ENCODE data around the gene ZC3H12D.

DNA sequence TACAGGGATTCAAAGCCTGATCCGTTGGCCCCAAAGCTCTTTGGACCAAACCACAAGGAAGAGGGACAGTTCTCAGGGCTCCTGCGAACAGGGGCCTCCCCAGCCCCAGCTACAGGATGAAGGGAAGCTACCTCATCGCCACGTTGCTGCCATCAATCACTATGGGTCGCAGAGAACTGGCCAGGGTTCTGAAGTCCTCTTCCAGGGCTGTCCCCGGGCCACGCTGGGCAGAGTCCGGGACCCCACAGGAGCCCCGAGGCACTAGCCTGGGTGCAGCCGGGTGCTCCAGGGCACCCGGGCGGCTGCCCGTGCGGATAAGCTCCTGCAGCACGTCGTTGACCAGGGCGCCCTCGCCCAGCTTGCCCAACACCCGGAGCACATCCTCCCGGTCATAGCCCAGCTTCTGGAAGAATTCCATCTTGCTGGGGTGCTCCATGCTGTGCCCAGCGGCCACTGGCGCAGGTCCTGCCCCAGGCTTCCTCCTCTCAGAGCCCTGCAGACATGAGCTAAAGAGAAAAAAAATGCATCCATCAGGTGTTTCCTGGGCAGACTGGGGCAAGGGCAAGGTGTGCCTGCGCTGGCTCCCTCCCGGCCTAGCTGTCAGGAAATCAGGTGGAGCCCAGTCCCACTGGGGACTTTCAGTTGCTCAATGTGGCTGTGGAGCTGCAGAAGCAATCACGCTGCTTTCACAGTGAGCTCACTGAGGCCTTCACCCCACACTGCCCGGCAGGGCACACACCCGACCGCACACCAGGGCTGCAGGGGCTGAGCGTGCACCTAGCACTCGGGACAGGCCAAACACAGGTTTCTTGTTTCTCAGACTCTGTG lies 10.5 kb downstream of the ZC3H12D start:
- TF ChIP-seq, protein P1, sequence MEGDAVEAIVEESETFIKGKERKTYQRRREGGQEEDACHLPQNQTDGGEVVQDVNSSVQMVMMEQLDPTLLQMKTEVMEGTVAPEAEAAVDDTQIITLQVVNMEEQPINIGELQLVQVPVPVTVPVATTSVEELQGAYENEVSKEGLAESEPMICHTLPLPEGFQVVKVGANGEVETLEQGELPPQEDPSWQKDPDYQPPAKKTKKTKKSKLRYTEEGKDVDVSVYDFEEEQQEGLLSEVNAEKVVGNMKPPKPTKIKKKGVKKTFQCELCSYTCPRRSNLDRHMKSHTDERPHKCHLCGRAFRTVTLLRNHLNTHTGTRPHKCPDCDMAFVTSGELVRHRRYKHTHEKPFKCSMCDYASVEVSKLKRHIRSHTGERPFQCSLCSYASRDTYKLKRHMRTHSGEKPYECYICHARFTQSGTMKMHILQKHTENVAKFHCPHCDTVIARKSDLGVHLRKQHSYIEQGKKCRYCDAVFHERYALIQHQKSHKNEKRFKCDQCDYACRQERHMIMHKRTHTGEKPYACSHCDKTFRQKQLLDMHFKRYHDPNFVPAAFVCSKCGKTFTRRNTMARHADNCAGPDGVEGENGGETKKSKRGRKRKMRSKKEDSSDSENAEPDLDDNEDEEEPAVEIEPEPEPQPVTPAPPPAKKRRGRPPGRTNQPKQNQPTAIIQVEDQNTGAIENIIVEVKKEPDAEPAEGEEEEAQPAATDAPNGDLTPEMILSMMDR (IDR thresholded peaks at IDR 0.05), result no peak
- TF ChIP-seq POLR2AphosphoS5 (IDR thresholded peaks at IDR 0.05), result no peak

All from sigmoid colon (tissue), 4 donors.